ENCODE results near the gene MAZ. TPM values are rescaled to one million over a fixed set of nuclear protein-coding genes. Genes with fewer than 3 reads are reported as not detected.
"Not testable (repeated sequence)": the region's sequence is repeated elsewhere in the genome, so short reads cannot be mapped to it uniquely, and the experiment has no call there.

Gene MAZ
- polyA plus RNA-seq, 1 donor, result 236 TPM

- H3K9me3 ChIP-seq (ENCODE audit: control insufficient read depth, low read depth, low read length), result no peaks in the 10 kb centered on the region
- no peak overlapping the region for H3K4me3 ChIP-seq (ENCODE audit: low read length)
- H3K27me3 ChIP-seq (ENCODE audit: control insufficient read depth, insufficient read depth, low read length), result no peaks in the 10 kb centered on the region
- WGBS (ENCODE audit: insufficient coverage, low lambda C conversion rate), result 10% methylated on average over 2 of the region's 15 CpGs
- peaks cover 17% of the 10 kb centered on the region for H3K4me1 ChIP-seq (ENCODE audit: control insufficient read depth, insufficient read depth, low read length)
- no peak overlapping the region for H3K27ac ChIP-seq (ENCODE audit: low read length)
- peak; percentile 45 to 84 for DNase-seq
- H3K36me3 ChIP-seq (ENCODE audit: control insufficient read depth, insufficient read depth, low read length), result no peaks in the 10 kb centered on the region
Measured at GRCh38 chr16:29765167-29766032, 40.9 kb upstream of the MAZ start.

DNA sequence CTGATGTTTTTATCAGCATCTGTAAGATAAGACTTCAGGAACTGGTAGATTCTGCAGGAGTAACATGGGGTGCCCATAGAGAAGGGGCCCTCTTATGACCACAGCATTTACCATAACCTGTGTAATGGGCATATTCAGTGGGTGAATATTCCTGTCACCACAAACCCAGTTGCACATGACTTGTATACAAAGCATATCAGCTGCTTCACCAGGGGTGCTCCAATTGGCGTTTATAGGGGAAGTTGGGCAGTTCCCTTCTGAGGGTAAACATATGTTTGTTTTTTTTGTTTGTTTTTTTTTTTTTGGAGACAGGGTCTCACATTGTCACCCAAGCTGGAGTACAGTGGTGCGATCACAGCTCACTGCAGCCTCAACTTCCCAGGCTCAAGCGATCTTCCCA is 39.8 kb upstream of the MAZ start:
- Histone ChIP-seq H3K9me3 (ENCODE audit: control insufficient read depth, low read depth, low read length) (no peaks in the 10 kb centered on the region), H3K36me3 (ENCODE audit: control insufficient read depth, insufficient read depth, low read length) (no peaks in the 10 kb centered on the region), H3K27me3 (ENCODE audit: control insufficient read depth, insufficient read depth, low read length) (no peaks in the 10 kb centered on the region), H3K27ac (ENCODE audit: low read length) (no peak overlapping the region), H3K4me1 (ENCODE audit: control insufficient read depth, insufficient read depth, low read length) (peaks cover 9% of the 10 kb centered on the region), H3K4me3 (ENCODE audit: low read length) (no peak overlapping the region)
- no CpG with 5 or more reads among the region's 3 CpGs for WGBS (ENCODE audit: insufficient coverage, low lambda C conversion rate)
- DNase-seq, result no peak

- Histone ChIP-seq H3K36me3 (ENCODE audit: control insufficient read depth, insufficient read depth, low read length) (no peaks in the 10 kb centered on the region), H3K4me1 (ENCODE audit: control insufficient read depth, insufficient read depth, low read length) (peaks cover 6% of the 10 kb centered on the region), H3K9me3 (ENCODE audit: control insufficient read depth, low read depth, low read length) (no peaks in the 10 kb centered on the region), H3K27me3 (ENCODE audit: control insufficient read depth, insufficient read depth, low read length) (no peaks in the 10 kb centered on the region), H3K27ac (ENCODE audit: low read length) (no peak overlapping the region), H3K4me3 (ENCODE audit: low read length) (no peak overlapping the region)
- DNase-seq, result no peak
- no CpG with 5 or more reads among the region's 3 CpGs for whole genome bisulfite sequencing (ENCODE audit: insufficient coverage, low lambda C conversion rate)
Measured at GRCh38 chr16:29767062-29767461, 39.3 kb upstream of the MAZ start.

GRCh38 chr16:29769507-29769906 is 36.8 kb upstream of the MAZ start:
- Histone ChIP-seq H3K9me3 (ENCODE audit: control insufficient read depth, low read depth, low read length) (no peaks in the 10 kb centered on the region), H3K4me3 (ENCODE audit: low read length) (no peak overlapping the region), H3K4me1 (ENCODE audit: control insufficient read depth, insufficient read depth, low read length) (peaks cover 6% of the 10 kb centered on the region), H3K27ac (ENCODE audit: low read length) (no peak overlapping the region), H3K27me3 (ENCODE audit: control insufficient read depth, insufficient read depth, low read length) (no peaks in the 10 kb centered on the region), H3K36me3 (ENCODE audit: control insufficient read depth, insufficient read depth, low read length) (no peaks in the 10 kb centered on the region)
- no peak for DNase-seq
- WGBS (ENCODE audit: insufficient coverage, low lambda C conversion rate), result no CpG with 5 or more reads among the region's 2 CpGs

DNA sequence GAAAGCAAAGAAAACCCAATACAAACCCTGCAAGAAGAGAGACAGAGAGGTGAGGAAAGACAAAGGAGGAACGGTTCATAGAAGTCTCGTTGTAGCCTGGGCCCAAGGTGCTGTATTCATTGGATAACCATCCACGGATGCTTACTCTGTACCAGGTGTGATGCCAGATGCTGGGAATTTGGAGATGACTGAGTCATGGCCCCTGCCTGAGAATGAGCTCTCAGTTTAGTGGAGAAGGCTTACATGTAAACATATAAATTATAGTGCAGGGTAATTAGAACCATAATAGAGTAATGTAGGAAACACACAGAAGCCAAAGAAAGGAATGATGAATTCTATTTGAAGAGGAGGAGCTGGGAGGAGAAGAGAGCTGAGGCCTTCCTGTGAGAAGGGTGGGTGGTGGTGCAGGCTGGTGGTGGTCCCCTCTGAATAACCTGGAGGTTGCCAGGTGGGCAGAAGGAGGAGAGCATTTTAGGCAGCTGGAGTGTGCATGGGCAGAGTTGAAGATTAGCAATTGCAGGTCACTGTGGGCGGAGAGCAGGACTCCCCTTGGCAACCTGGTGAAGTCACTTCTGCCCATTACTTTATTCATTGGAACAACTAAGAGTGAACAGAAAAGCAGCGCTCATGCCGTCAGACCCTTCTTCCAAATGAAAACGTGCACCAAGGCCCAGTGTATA is 35.9 kb upstream of the MAZ start:
- 78% methylated on average over 3 of the region's 7 CpGs for WGBS (ENCODE audit: insufficient coverage, low lambda C conversion rate)

GRCh38 chr16:29772330-29772729 is 34.0 kb upstream of the MAZ start:
- not testable (repeated sequence) for H3K27ac ChIP-seq (ENCODE audit: low read length); H3K9me3 ChIP-seq (ENCODE audit: control insufficient read depth, low read depth, low read length); H3K27me3 ChIP-seq (ENCODE audit: control insufficient read depth, insufficient read depth, low read length); H3K36me3 ChIP-seq (ENCODE audit: control insufficient read depth, insufficient read depth, low read length); DNase-seq; H3K4me1 ChIP-seq (ENCODE audit: control insufficient read depth, insufficient read depth, low read length); H3K4me3 ChIP-seq (ENCODE audit: low read length)
- WGBS (ENCODE audit: insufficient coverage, low lambda C conversion rate), result no CpG with 5 or more reads among the region's 7 CpGs

More for the DNA sequence above, 35.9 kb upstream of the MAZ start:
- Histone ChIP-seq H3K27me3 (ENCODE audit: control insufficient read depth, insufficient read depth, low read length) (no peaks in the 10 kb centered on the region), H3K4me1 (ENCODE audit: control insufficient read depth, insufficient read depth, low read length) (peaks cover 3% of the 10 kb centered on the region), H3K9me3 (ENCODE audit: control insufficient read depth, low read depth, low read length) (no peaks in the 10 kb centered on the region), H3K27ac (ENCODE audit: low read length) (no peak overlapping the region), H3K36me3 (ENCODE audit: control insufficient read depth, insufficient read depth, low read length) (no peaks in the 10 kb centered on the region), H3K4me3 (ENCODE audit: low read length) (no peak overlapping the region)
- DNase-seq, result no peak

DNA sequence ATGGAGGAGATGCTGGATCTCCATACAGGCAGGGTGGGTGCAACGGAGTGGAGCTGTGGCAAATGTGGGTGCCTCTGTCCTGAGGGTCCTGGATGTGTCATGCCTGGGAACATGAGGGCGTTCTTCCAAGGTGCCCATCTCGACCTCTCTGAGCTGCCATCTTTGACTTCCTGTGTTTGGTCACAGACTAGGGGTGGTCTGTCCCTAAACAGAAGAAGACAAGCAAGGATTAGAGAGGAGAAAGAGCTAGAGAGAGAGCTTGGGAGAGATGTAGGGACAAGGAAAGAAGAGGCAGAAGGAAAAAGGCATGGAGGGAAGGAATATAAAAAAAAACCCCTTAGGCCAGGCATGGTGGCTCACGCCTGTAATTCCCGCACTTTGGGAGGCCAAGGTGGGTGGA is 31.6 kb upstream of the MAZ start:
- no peak for DNase-seq
- no peaks in the 10 kb centered on the region for H3K4me1 ChIP-seq (ENCODE audit: control insufficient read depth, insufficient read depth, low read length)

GRCh38 chr16:29775742-29776408 is 30.5 kb upstream of the MAZ start:
- Histone ChIP-seq H3K9me3 (ENCODE audit: control insufficient read depth, low read depth, low read length) (no peaks in the 10 kb centered on the region), H3K36me3 (ENCODE audit: control insufficient read depth, insufficient read depth, low read length) (no peaks in the 10 kb centered on the region), H3K4me3 (ENCODE audit: low read length) (no peak overlapping the region), H3K27ac (ENCODE audit: low read length) (no peak overlapping the region), H3K27me3 (ENCODE audit: control insufficient read depth, insufficient read depth, low read length) (no peaks in the 10 kb centered on the region), H3K4me1 (ENCODE audit: control insufficient read depth, insufficient read depth, low read length) (no peaks in the 10 kb centered on the region)
- WGBS (ENCODE audit: insufficient coverage, low lambda C conversion rate), result no CpG with 5 or more reads among the region's 4 CpGs
- peak in 1 of 2 donors; percentile 41 for DNase-seq

More for the DNA sequence above, 31.6 kb upstream of the MAZ start:
- Histone ChIP-seq H3K27ac (ENCODE audit: low read length) (no peak overlapping the region), H3K9me3 (ENCODE audit: control insufficient read depth, low read depth, low read length) (no peaks in the 10 kb centered on the region), H3K36me3 (ENCODE audit: control insufficient read depth, insufficient read depth, low read length) (no peaks in the 10 kb centered on the region), H3K4me3 (ENCODE audit: low read length) (no peak overlapping the region), H3K27me3 (ENCODE audit: control insufficient read depth, insufficient read depth, low read length) (no peaks in the 10 kb centered on the region)
- no CpG with 5 or more reads among the region's 5 CpGs for WGBS (ENCODE audit: insufficient coverage, low lambda C conversion rate)

GRCh38 chr16:29777576-29778350 is 28.6 kb upstream of the MAZ start, which contains the start of gene ZG16:
TSS of gene ZG16 (plus strand) at chr16:29778256. CDS start at chr16:29779267, 1,011 bp downstream.
- DNase-seq, result no peak
- WGBS (ENCODE audit: insufficient coverage, low lambda C conversion rate), result 76% methylated on average over 3 of the region's 10 CpGs
- Histone ChIP-seq H3K27me3 (ENCODE audit: control insufficient read depth, insufficient read depth, low read length) (no peaks in the 10 kb centered on the region), H3K36me3 (ENCODE audit: control insufficient read depth, insufficient read depth, low read length) (no peaks in the 10 kb centered on the region), H3K9me3 (ENCODE audit: control insufficient read depth, low read depth, low read length) (no peaks in the 10 kb centered on the region), H3K27ac (ENCODE audit: low read length) (no peak within 1 kb of the TSS), H3K4me3 (ENCODE audit: low read length) (no peak within 1 kb of the TSS), H3K4me1 (ENCODE audit: control insufficient read depth, insufficient read depth, low read length) (no peaks in the 10 kb centered on the region)

- H3K9me3 ChIP-seq (ENCODE audit: control insufficient read depth, low read depth, low read length), result no peaks in the 10 kb centered on the region
- no peak overlapping the region for H3K4me3 ChIP-seq (ENCODE audit: low read length)
- H3K4me1 ChIP-seq (ENCODE audit: control insufficient read depth, insufficient read depth, low read length), result no peaks in the 10 kb centered on the region
- no peak for DNase-seq
- no peaks in the 10 kb centered on the region for H3K36me3 ChIP-seq (ENCODE audit: control insufficient read depth, insufficient read depth, low read length)
- H3K27me3 ChIP-seq (ENCODE audit: control insufficient read depth, insufficient read depth, low read length), result no peaks in the 10 kb centered on the region
- WGBS (ENCODE audit: insufficient coverage, low lambda C conversion rate), result no CpG with 5 or more reads among the region's 10 CpGs
- no peak overlapping the region for H3K27ac ChIP-seq (ENCODE audit: low read length)
Measured at GRCh38 chr16:29779474-29779873, 26.9 kb upstream of the MAZ start.
